Endothelial cell of umbilical vein (primary cell): ENCODE measurements around the gene SELENOT. TPM values are rescaled to one million over a fixed set of nuclear protein-coding genes. Genes with fewer than 3 reads are reported as not detected.

Experiments used
- BruUV-seq: library from RNA; stranded (reverse); fragments of 400-500 nt; replicated peaks from 2 replicates; lab custom pipeline; 2021; lab: Mats Ljungman, UMichigan
- CTCF ChIA-PET: fragments of 300-600, 350-600 bp; sonication (Branson Sonifier 250); formaldehyde crosslinking; loops from one replicate; lab custom pipeline; 2021; ENCODE audit warnings: antibody characterized with exemption, inconsistent platforms; lab: Charles Lee
- POLR2A ChIA-PET: fragments of 300-600, 350-600 bp; sonication (Branson Sonifier 250); formaldehyde crosslinking; loops from one replicate; lab custom pipeline; 2021; ENCODE audit warnings: antibody characterized with exemption, inconsistent platforms; lab: Charles Lee
- DNase-seq: peaks from one replicate; pipeline ENCODE4 v3.0.0-alpha.2; 2011; ENCODE audit warnings: low read depth, low spot score
- FAIRE-seq: peaks from 2 replicates; lab custom pipeline; 2011; peaks lifted over from hg19 to GRCh38; lab: Jason Lieb, UNC
- H2AFZ ChIP-seq: 2 replicates; pipeline ENCODE4 v1.6.0; 2012; ENCODE audit warnings: low read depth, low read length, control low read depth, inconsistent platforms
- H3K27ac ChIP-seq: 2 replicates; pipeline ENCODE4 v1.5.1; 2011; ENCODE audit warnings: low read depth, mild to moderate bottlenecking, control low read depth, low read length, moderate library complexity; ENCODE audit not compliant: insufficient read depth
- H3K27me3 ChIP-seq, 2 experiments: 2 replicates each; pipeline versions ENCODE4 v1.6.0 to v1.6.1; 2011; ENCODE audit warnings: low read length in 2 of 2, mixed read lengths in 1 of 2; ENCODE audit not compliant: control insufficient read depth in 2 of 2, insufficient read depth in 2 of 2
- H3K36me3 ChIP-seq, 2 experiments: 2 replicates in 1 of 2; 3 replicates in 1 of 2; pipeline ENCODE4 v1.5.1; 2011; ENCODE audit warnings: low read length in 2 of 2, mild to moderate bottlenecking in 1 of 2, moderate library complexity in 1 of 2; ENCODE audit not compliant: control insufficient read depth in 2 of 2, insufficient read depth in 2 of 2; ENCODE audit errors: extremely low read depth in 1 of 2
- H3K4me1 ChIP-seq: 3 replicates; pipeline ENCODE4 v1.5.1; 2011; ENCODE audit warnings: mild to moderate bottlenecking, low read length; ENCODE audit not compliant: control insufficient read depth, insufficient read depth; ENCODE audit errors: extremely low read depth
- H3K4me2 ChIP-seq: 2 replicates; pipeline ENCODE4 v1.6.1; 2011; ENCODE audit warnings: low read length, control low read depth, mixed read lengths; ENCODE audit not compliant: insufficient read depth
- H3K4me3 ChIP-seq, 3 experiments: fragments of 200-600 bp in 1 of 3; sonication (generic), shearing (Covaris generic) in 1 of 3; replicated peaks in 1 of 3; 2 replicates each; pipeline ENCODE4 v1.5.1; 2011 to 2016; ENCODE audit warnings: control low read depth in 3 of 3, low read length in 3 of 3, mild to moderate bottlenecking in 2 of 3, inconsistent platforms in 1 of 3, low read depth in 1 of 3, moderate library complexity in 1 of 3; ENCODE audit not compliant: insufficient read depth in 1 of 3
- H3K79me2 ChIP-seq: 2 replicates; pipeline ENCODE4 v1.6.0; 2012; ENCODE audit warnings: low read length, inconsistent platforms; ENCODE audit not compliant: control insufficient read depth, insufficient read depth
- H3K9ac ChIP-seq: replicated peaks from 2 replicates; pipeline ENCODE3; 2011; ENCODE audit warnings: low read length, control low read depth; ENCODE audit not compliant: insufficient read depth; ENCODE audit errors: extremely low read depth
- H3K9me1 ChIP-seq: replicated peaks from 3 replicates; pipeline ENCODE4 v1.6.0; 2011; ENCODE audit warnings: mild to moderate bottlenecking, low read length; ENCODE audit not compliant: control insufficient read depth, insufficient read depth; ENCODE audit errors: extremely low read depth
- H3K9me3 ChIP-seq: replicated peaks from 2 replicates; pipeline ENCODE4 v1.5.1; 2012; ENCODE audit warnings: low read length, inconsistent platforms; ENCODE audit not compliant: control insufficient read depth, insufficient read depth
- H4K20me1 ChIP-seq: replicated peaks from 2 replicates; pipeline ENCODE3; 2011; ENCODE audit warnings: mild to moderate bottlenecking, low read length; ENCODE audit not compliant: control insufficient read depth, insufficient read depth; ENCODE audit errors: extremely low read depth
- CTCF ChIP-seq, 2 donors: IDR thresholded peaks; 1 replicate in 1 of 2; 2 replicates in 1 of 2; pipeline ENCODE4 v1.5.1; 2011; ENCODE audit warnings: low read length in 2 of 2, mild to moderate bottlenecking in 2 of 2, moderate library complexity in 2 of 2, control low read depth in 1 of 2, inconsistent platforms in 1 of 2, low read depth in 1 of 2; ENCODE audit not compliant: insufficient read depth in 1 of 2; ENCODE audit errors: extremely low read depth in 1 of 2
- EZH2 ChIP-seq: IDR thresholded peaks from 2 replicates; pipeline ENCODE4 v1.6.1; 2012; ENCODE audit warnings: borderline replicate concordance, low read depth, mild to moderate bottlenecking, moderate library complexity, low read length, inconsistent platforms; ENCODE audit not compliant: severe bottlenecking
- FOS ChIP-seq: IDR thresholded peaks from 2 replicates; pipeline ENCODE4 v1.6.1; 2011; ENCODE audit warnings: mild to moderate bottlenecking, low read length, moderate library complexity, borderline replicate concordance; ENCODE audit not compliant: insufficient read depth
- GATA2 ChIP-seq: IDR thresholded peaks from 2 replicates; pipeline ENCODE4 v1.7.0; 2011; ENCODE audit warnings: low read depth, mild to moderate bottlenecking, moderate library complexity, mixed read lengths, low read length; ENCODE audit not compliant: insufficient read length, insufficient read depth
- JUN ChIP-seq: IDR thresholded peaks from 2 replicates; pipeline ENCODE4 v1.6.1; 2011; ENCODE audit warnings: borderline replicate concordance, low read depth; ENCODE audit not compliant: insufficient read length, insufficient read depth
- MAX ChIP-seq: IDR thresholded peaks from 2 replicates; pipeline ENCODE4 v1.6.1; 2011; ENCODE audit not compliant: insufficient read depth, insufficient read length
- MYC ChIP-seq: IDR thresholded peaks from one replicate; pipeline ENCODE4 v1.6.1; 2011; ENCODE audit warnings: mild to moderate bottlenecking, low read depth, low read length
- POLR2A ChIP-seq: IDR thresholded peaks from 2 replicates; pipeline ENCODE4 v1.6.1; 2012; ENCODE audit warnings: low read depth, mild to moderate bottlenecking, control low read depth, low read length
- POLR2AphosphoS5 ChIP-seq: IDR thresholded peaks from 2 replicates; pipeline ENCODE4 v1.6.1; 2012; ENCODE audit warnings: low read depth, mild to moderate bottlenecking, control low read depth, low read length, moderate library complexity; ENCODE audit not compliant: insufficient read depth
- dilution Hi-C: fragments of 300-500 bp; cut with MboI; formaldehyde crosslinking; loops from one replicate; pipeline ENCODE4 v1.15.0; 2019; ENCODE audit warnings: low sequenced_read_pairs; ENCODE audit not compliant: extremely low pct_ligation_motif_present
- intact Hi-C: fragments of 100-400 bp; cut with micrococcal nuclease; formaldehyde crosslinking; loops from one replicate; pipeline ENCODE4 v1.10.0; 2022
- polyA plus RNA-seq, 4 experiments: library from polyadenylated mRNA; depleted of rRNA in 3 of 4; stranded (reverse) in 3 of 4; unstranded in 1 of 4; fragments of >200 nt; gene quantifications; 2 replicates each; pipeline versions ENCODE4 v1.2.1 to v1.2.3, GENCODE V29; 2011 to 2012; ENCODE audit warnings: missing spikeins in 1 of 4
- total RNA-seq: library from RNA; stranded (reverse); gene quantifications from 2 replicates; pipeline ENCODE4 v1.2.3, GENCODE V29; 2021

SELENOT gene
- total and polyA plus RNA-seq, 2 donors (not counting 3 experiments of a cell fraction or from before 2014, with no cell fraction given): 103 to 299 TPM

- FAIRE-seq: no peak
- no peaks in the 10 kb centered on the region for H3K36me3 ChIP-seq
- peak; percentile 32 for DNase-seq
- no peaks in the 10 kb centered on the region for H3K9me3 ChIP-seq
- H3K9ac ChIP-seq: no peak overlapping the region
- dilution Hi-C loops (no loop called here), intact Hi-C loops (loop anchor here (1.0 kb wide), 1 partner anchor 11 kb away; the partner anchor contains the start of gene SELENOT)
- H3K27ac ChIP-seq: peak overlapping the region; percentile 11
- H3K4me1 ChIP-seq: peaks cover 18% of the 10 kb centered on the region
- ChIA-PET POLR2A (no interaction called here), CTCF (interaction anchor here (0.7 to 1.3 kb wide), 3 partner anchors 11 to 149 kb away, joined by 3 to 5 read pairs (median 3); partner anchors contain the start of genes SELENOT and SIAH2)
- H2AFZ ChIP-seq: no peak overlapping the region
- BruUV-seq: no TSS peak
- H3K9me1 ChIP-seq: no peaks in the 10 kb centered on the region
- H3K79me2 ChIP-seq: peaks cover 79% of the 10 kb centered on the region
- peak overlapping the region in 1 of 3 experiments; percentile 16 for H3K4me3 ChIP-seq
- no peaks in the 10 kb centered on the region for H3K27me3 ChIP-seq
- peak; percentile 52 for TF ChIP-seq FOS
- no peak for TF ChIP-seq MYC
- TF ChIP-seq GATA2: peak; percentile 22
- TF ChIP-seq JUN: peak; percentile 37
- H3K4me2 ChIP-seq: peak overlapping the region; percentile 57
- H4K20me1 ChIP-seq: peaks cover 5% of the 10 kb centered on the region
Observed at GRCh38 chr3:150613709-150614480, 10.8 kb downstream of the SELENOT start.

GRCh38 chr3:150620002-150620689 lies 17.0 kb downstream of the SELENOT start:
- Histone ChIP-seq H3K36me3 (peaks cover 0 to 1% of the 10 kb centered on the region in 2 experiments), H3K4me3 (no peak overlapping the region), H2AFZ (no peak overlapping the region), H4K20me1 (peaks cover 3% of the 10 kb centered on the region), H3K9ac (no peak overlapping the region), H3K9me1 (no peaks in the 10 kb centered on the region), H3K79me2 (peaks cover 57% of the 10 kb centered on the region), H3K27me3 (no peaks in the 10 kb centered on the region), H3K4me2 (no peak overlapping the region), H3K4me1 (no peaks in the 10 kb centered on the region), H3K27ac (no peak overlapping the region), H3K9me3 (no peaks in the 10 kb centered on the region)
- DNase-seq (no peak), FAIRE-seq (no peak)
- intact Hi-C loops (no loop called here), dilution Hi-C loops (no loop called here)
- TF ChIP-seq MYC (no peak), CTCF (IDR thresholded peaks at IDR 0.05; ENCODE audit: extremely low read depth in 1 of 2, insufficient read depth in 1 of 2, low read depth in 1 of 2, low read length in 2 of 2) (no peak), GATA2 (no peak), EZH2 (no peak), POLR2AphosphoS5 (no peak), POLR2A (no peak), FOS (no peak), MAX (no peak), JUN (no peak)
- BruUV-seq: no TSS peak
- POLR2A ChIA-PET: no interaction called here
- CTCF ChIA-PET: interaction anchor here (1.0 kb wide), 1 partner anchor 92 kb away, joined by 3 read pairs; no protein-coding TSS in a partner anchor
